OCI-LY1 (cell line): ENCODE measurements around the gene AHSG.

ENCODE experiments used
- H2AFZ ChIP-seq: fragments of 200-600 bp; sonication (generic), shearing (Covaris generic); 2 replicates; pipeline ENCODE4 v1.6.0; 2014; ENCODE audit warnings: antibody characterized with exemption, mild to moderate bottlenecking, low read length
- H3F3A ChIP-seq: fragments of 200-600 bp; sonication (generic), shearing (Covaris generic); 2 replicates; pipeline ENCODE4 v1.6.0; 2014; ENCODE audit warnings: mild to moderate bottlenecking, antibody characterized with exemption, low read length, moderate library complexity; ENCODE audit not compliant: insufficient read depth
- H3K27ac ChIP-seq: fragments of 200-600 bp; sonication (generic); 2 replicates; pipeline ENCODE4 v1.5.1; 2014; ENCODE audit warnings: low read length, mixed run types, mild to moderate bottlenecking, low read depth; ENCODE audit not compliant: poor library complexity, severe bottlenecking
- H3K27me3 ChIP-seq: fragments of 200-600 bp; sonication (generic); 2 replicates; pipeline ENCODE4 v1.6.0; 2014; ENCODE audit warnings: antibody characterized with exemption, mild to moderate bottlenecking, low read length, moderate library complexity; ENCODE audit not compliant: insufficient read depth
- H3K36me3 ChIP-seq: fragments of 200-600 bp; sonication (generic); 2 replicates; pipeline ENCODE4 v1.6.1; 2014; ENCODE audit warnings: mild to moderate bottlenecking, antibody characterized with exemption, low read length, moderate library complexity, mixed read lengths; ENCODE audit not compliant: insufficient read depth
- H3K4me1 ChIP-seq: fragments of 200-600 bp; sonication (generic); 2 replicates; pipeline ENCODE4 v1.5.1; 2014; ENCODE audit warnings: mild to moderate bottlenecking, low read length, moderate library complexity; ENCODE audit not compliant: insufficient read depth, severe bottlenecking
- H3K4me2 ChIP-seq: fragments of 200-600 bp; sonication (generic), shearing (Covaris generic); 2 replicates; pipeline ENCODE4 v1.6.1; 2014; ENCODE audit warnings: low read length
- H3K4me3 ChIP-seq: fragments of 200-600 bp; sonication (generic); 2 replicates; pipeline ENCODE4 v1.5.1; 2014; ENCODE audit warnings: low read length, low read depth, mild to moderate bottlenecking, mixed read lengths; ENCODE audit not compliant: poor library complexity, severe bottlenecking
- H3K79me2 ChIP-seq: fragments of 200-600 bp; shearing (Covaris generic); 2 replicates; pipeline ENCODE4 v1.6.1; 2016; ENCODE audit warnings: mixed run types, low read length, mixed read lengths; ENCODE audit not compliant: insufficient read depth
- H3K9ac ChIP-seq: fragments of 200-600 bp; sonication (generic), shearing (Covaris generic); 2 replicates; pipeline ENCODE4 v1.6.1; 2014; ENCODE audit warnings: mild to moderate bottlenecking, low read length, mixed read lengths
- H3K9me2 ChIP-seq: fragments of 200-600 bp; sonication (generic), shearing (Covaris generic); 2 replicates; pipeline ENCODE4 v1.6.1; 2014; ENCODE audit warnings: low read depth, mild to moderate bottlenecking, low read length, mixed read lengths
- H3K9me3 ChIP-seq: fragments of 200-600 bp; shearing (Covaris generic); 2 replicates; pipeline ENCODE4 v1.6.1; 2014; ENCODE audit warnings: low read length, mixed read lengths
- H4K20me1 ChIP-seq: fragments of 200-600 bp; sonication (generic), shearing (Covaris generic); 2 replicates; pipeline ENCODE4 v1.6.0; 2016; ENCODE audit warnings: mild to moderate bottlenecking, low read length; ENCODE audit not compliant: insufficient read depth
- EZH2 ChIP-seq: fragments of 200-600 bp; sonication (generic), shearing (Covaris generic); IDR thresholded peaks from 2 replicates; pipeline ENCODE4 v1.8.0; 2017; ENCODE audit warnings: borderline replicate concordance, mixed run types, mild to moderate bottlenecking, antibody characterized with exemption, low read length, moderate library complexity, mixed read lengths
- TF ChIP-seq, protein P1 (sequence below): fragments of 200-600 bp; sonication (generic), shearing (Covaris generic); IDR thresholded peaks from 2 replicates; pipeline ENCODE4 v1.5.1; 2017; ENCODE audit warnings: mild to moderate bottlenecking, antibody characterized with exemption, low read length, moderate library complexity, mixed read lengths

The AHSG gene

DNA sequence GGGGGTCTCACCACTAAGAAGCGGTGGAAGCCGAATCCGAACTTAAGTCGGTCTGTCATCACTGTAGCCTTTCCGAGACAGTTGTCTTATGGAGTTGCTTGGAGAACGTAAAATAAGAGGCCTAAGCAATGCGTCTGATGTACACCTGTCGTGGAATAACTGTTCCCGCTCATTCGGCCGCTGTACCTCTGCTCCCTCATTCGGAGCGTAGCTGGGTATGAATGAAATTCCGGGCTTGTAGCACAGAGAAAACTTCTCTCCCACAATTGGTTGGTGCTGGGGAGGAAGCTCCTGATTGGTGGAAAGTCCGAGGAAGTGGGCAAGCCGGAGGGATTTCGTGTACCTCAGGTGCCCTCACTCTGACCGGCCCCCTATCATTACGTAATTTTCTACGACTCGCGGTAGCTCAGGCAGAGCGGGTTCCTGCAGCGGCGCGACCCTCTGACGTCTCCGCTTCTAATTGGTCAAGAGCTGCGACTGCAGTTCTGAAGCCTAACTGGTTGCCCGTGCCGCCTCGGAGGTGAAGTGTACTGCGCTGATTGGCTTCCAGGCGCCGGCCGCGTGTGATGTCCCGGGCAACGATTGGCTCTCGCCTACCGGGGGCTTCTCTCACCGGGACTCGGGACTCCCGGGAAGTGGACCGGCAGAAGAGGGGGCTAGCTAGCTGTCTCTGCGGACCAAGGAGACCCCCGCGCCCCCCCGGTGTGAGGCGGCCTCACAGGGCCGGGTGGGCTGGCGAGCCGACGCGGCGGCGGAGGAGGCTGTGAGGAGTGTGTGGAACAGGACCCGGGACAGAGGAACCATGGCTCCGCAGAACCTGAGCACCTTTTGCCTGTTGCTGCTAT is 42.5 kb upstream of the AHSG start, which contains the start of gene DNAJB11:
TSS of gene DNAJB11 (plus strand) at position 625 of the 845 bp plus-strand sequence. CDS start at position 803, 178 bp downstream.
- H3K4me2 ChIP-seq = peak within 1 kb of the TSS; percentile 79
- H3F3A ChIP-seq = no peaks in the 10 kb centered on the region
- H3K9ac ChIP-seq = peak within 1 kb of the TSS; percentile 77
- H3K9me3 ChIP-seq = no peaks in the 10 kb centered on the region
- H3K27ac ChIP-seq = peak within 1 kb of the TSS; percentile 24
- peaks cover 46% of the 10 kb centered on the region for H3K4me1 ChIP-seq
- TF ChIP-seq, protein P1, sequence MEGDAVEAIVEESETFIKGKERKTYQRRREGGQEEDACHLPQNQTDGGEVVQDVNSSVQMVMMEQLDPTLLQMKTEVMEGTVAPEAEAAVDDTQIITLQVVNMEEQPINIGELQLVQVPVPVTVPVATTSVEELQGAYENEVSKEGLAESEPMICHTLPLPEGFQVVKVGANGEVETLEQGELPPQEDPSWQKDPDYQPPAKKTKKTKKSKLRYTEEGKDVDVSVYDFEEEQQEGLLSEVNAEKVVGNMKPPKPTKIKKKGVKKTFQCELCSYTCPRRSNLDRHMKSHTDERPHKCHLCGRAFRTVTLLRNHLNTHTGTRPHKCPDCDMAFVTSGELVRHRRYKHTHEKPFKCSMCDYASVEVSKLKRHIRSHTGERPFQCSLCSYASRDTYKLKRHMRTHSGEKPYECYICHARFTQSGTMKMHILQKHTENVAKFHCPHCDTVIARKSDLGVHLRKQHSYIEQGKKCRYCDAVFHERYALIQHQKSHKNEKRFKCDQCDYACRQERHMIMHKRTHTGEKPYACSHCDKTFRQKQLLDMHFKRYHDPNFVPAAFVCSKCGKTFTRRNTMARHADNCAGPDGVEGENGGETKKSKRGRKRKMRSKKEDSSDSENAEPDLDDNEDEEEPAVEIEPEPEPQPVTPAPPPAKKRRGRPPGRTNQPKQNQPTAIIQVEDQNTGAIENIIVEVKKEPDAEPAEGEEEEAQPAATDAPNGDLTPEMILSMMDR = no peak
- TF ChIP-seq EZH2 = no peak
- H4K20me1 ChIP-seq = no peaks in the 10 kb centered on the region
- H3K4me3 ChIP-seq = peak within 1 kb of the TSS; percentile 71
- no peaks in the 10 kb centered on the region for H3K27me3 ChIP-seq
- H3K9me2 ChIP-seq = no peaks in the 10 kb centered on the region
- H2AFZ ChIP-seq = no peak within 1 kb of the TSS
- peaks cover 27% of the 10 kb centered on the region for H3K79me2 ChIP-seq
- peaks cover 36% of the 10 kb centered on the region for H3K36me3 ChIP-seq

DNA sequence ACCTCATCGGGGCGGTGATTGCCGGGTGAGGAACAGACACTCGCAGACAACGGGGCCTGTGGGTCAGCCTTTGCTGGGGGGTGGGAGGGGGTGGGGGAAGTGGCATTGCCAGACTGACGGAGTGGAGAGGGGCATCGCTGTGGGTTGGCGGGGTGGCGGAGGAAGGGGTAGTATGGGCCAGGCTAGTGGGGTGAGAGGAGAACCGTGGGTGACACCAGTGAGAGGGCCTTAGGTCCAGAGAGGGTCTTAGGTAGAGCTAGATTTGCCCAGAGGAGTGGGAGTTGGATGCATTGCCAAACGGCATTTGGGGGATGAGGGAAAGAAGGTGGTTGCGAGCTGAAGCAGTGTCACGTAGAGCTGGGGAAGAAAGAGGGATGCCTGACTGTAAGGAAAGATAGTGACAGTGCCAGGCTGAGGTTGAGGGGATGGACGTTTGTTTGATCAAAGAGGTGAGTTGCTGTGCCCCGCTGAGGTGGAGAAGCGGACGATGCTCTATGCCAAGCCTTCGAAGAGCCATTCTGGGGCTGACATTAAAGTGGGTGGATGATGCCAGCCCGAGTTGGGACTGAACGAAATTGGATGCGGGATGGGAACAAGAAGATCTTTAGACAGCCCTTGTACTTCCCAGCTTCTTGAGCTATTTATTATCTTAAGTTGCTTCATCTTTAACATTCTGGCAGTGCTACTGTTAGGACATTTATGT is 41.8 kb upstream of the AHSG start:
- Histone ChIP-seq H3F3A (no peaks in the 10 kb centered on the region), H3K4me1 (peaks cover 43% of the 10 kb centered on the region), H3K27me3 (no peaks in the 10 kb centered on the region), H4K20me1 (no peaks in the 10 kb centered on the region), H2AFZ (no peak overlapping the region), H3K36me3 (peaks cover 44% of the 10 kb centered on the region), H3K9me3 (no peaks in the 10 kb centered on the region), H3K4me3 (peak overlapping the region; percentile 71), H3K9me2 (no peaks in the 10 kb centered on the region), H3K4me2 (peak overlapping the region; percentile 79), H3K27ac (peak overlapping the region; percentile 20), H3K9ac (peak overlapping the region; percentile 77), H3K79me2 (peaks cover 27% of the 10 kb centered on the region)
- no peak for TF ChIP-seq EZH2
- TF ChIP-seq, protein P1 = no peak

DNA sequence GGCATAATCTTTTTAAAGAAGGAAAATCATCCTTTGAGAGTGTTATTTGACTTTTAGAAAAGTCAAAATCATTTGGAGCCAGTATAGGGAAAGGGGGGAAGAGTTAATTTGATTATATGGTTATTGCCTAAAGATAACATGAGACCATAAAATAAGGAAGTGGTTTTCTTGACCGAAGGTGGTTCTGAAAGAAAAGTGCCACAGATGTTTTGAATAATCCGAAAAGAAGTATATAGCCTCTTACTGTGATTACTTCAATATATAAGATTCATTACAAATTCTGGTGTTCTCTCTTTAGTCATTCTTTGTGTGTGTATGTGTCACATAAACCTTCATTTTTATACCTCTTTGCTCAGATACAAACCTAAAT is 41.2 kb upstream of the AHSG start:
- peaks cover 23% of the 10 kb centered on the region for H3K79me2 ChIP-seq
- peaks cover 37% of the 10 kb centered on the region for H3K4me1 ChIP-seq
- H3K4me3 ChIP-seq = peak overlapping the region; percentile 71
- peak overlapping the region; percentile 20 for H3K27ac ChIP-seq
- H3K9ac ChIP-seq = peak overlapping the region; percentile 77
- no peaks in the 10 kb centered on the region for H3K9me3 ChIP-seq
- TF ChIP-seq, protein P1 = no peak
- TF ChIP-seq EZH2 = no peak
- peaks cover 49% of the 10 kb centered on the region for H3K36me3 ChIP-seq
- H3K27me3 ChIP-seq = no peaks in the 10 kb centered on the region
- no peak overlapping the region for H2AFZ ChIP-seq
- H4K20me1 ChIP-seq = no peaks in the 10 kb centered on the region
- H3F3A ChIP-seq = no peaks in the 10 kb centered on the region
- no peaks in the 10 kb centered on the region for H3K9me2 ChIP-seq
- H3K4me2 ChIP-seq = peak overlapping the region; percentile 79
